IMR-90 (cell line): ENCODE results near the gene HYCC2. TPM values are rescaled to one million over a fixed set of nuclear protein-coding genes. Genes with fewer than 3 reads are reported as not detected.
"Not testable (repeated sequence)": the region's sequence is repeated elsewhere in the genome, so short reads cannot be mapped to it uniquely, and the experiment has no call there.

Experiments used
- ATAC-seq: fragments of 200-7000 bp; cut with Tn5 transposase; 2 replicates; pipeline ENCODE4 v1.9.1; 2020; ENCODE audit warnings: low read depth, mild to moderate bottlenecking, moderate library complexity
- BruUV-seq: library from RNA; stranded (reverse); fragments of 400-500 nt; replicated peaks from 2 replicates; lab custom pipeline; 2021; lab: Mats Ljungman, UMichigan
- CTCF ChIA-PET: fragments of 300-600 bp; formaldehyde crosslinking; extraction: SDS; loops from one replicate; lab custom pipeline; 2021; ENCODE audit warnings: antibody characterized with exemption; lab: Yijun Ruan, JAX
- POLR2A ChIA-PET: fragments of 300-600 bp; sonication (Branson Sonifier 250); formaldehyde crosslinking; loops from one replicate; lab custom pipeline; 2022; ENCODE audit warnings: antibody characterized with exemption; ENCODE audit not compliant: unreplicated experiment; lab: Charles Lee
- DNase-seq: peaks from one replicate; pipeline ENCODE4 v3.0.0; 2013
- H2AFZ ChIP-seq: replicated peaks from 2 replicates; pipeline ENCODE3; 2013; ENCODE audit warnings: low read length, mild to moderate bottlenecking; ENCODE audit not compliant: poor library complexity
- H2AK5ac ChIP-seq: 2 replicates; pipeline ENCODE4 v1.6.1; 2013; ENCODE audit warnings: low read depth, low read length, inconsistent platforms
- H2AK9ac ChIP-seq: replicated peaks from 2 replicates; pipeline ENCODE3; 2013; ENCODE audit warnings: mild to moderate bottlenecking, low read depth, low read length, moderate library complexity; ENCODE audit not compliant: poor library complexity
- H2BK120ac ChIP-seq: 2 replicates; pipeline ENCODE4 v1.6.1; 2013; ENCODE audit warnings: low read depth, low read length, inconsistent platforms
- H2BK15ac ChIP-seq: 3 replicates; pipeline ENCODE4 v1.6.1; 2013; ENCODE audit warnings: low read depth, low read length, inconsistent platforms
- H2BK20ac ChIP-seq: 2 replicates; pipeline ENCODE4 v1.6.1; 2013; ENCODE audit warnings: low read depth, mild to moderate bottlenecking, inconsistent platforms, low read length, moderate library complexity
- H2BK5ac ChIP-seq: 2 replicates; pipeline ENCODE4 v1.6.1; 2013; ENCODE audit warnings: mild to moderate bottlenecking, low read depth, low read length, inconsistent platforms; ENCODE audit not compliant: poor library complexity, severe bottlenecking
- H3K14ac ChIP-seq: replicated peaks from 2 replicates; pipeline ENCODE4 v1.6.1; 2013; ENCODE audit warnings: low read depth, low read length, inconsistent platforms
- H3K18ac ChIP-seq: 2 replicates; pipeline ENCODE4 v1.6.1; 2013; ENCODE audit warnings: low read depth, low read length, control low read depth
- H3K23ac ChIP-seq: 2 replicates; pipeline ENCODE4 v1.6.1; 2013; ENCODE audit warnings: low read depth, low read length, inconsistent platforms
- H3K27ac ChIP-seq: 2 replicates; pipeline ENCODE4 v1.5.1; 2013; ENCODE audit warnings: mild to moderate bottlenecking, control low read depth, low read length; ENCODE audit not compliant: insufficient read depth
- H3K27me3 ChIP-seq: 2 replicates; pipeline ENCODE4 v1.6.1; 2013; ENCODE audit warnings: low read length; ENCODE audit not compliant: control insufficient read depth, insufficient read depth
- H3K36me3 ChIP-seq: 2 replicates; pipeline ENCODE4 v1.6.1; 2013; ENCODE audit warnings: low read length, mixed read lengths; ENCODE audit not compliant: control insufficient read depth, insufficient read depth
- H3K4ac ChIP-seq: 2 replicates; pipeline ENCODE4 v1.6.1; 2013; ENCODE audit warnings: low read depth, low read length, inconsistent platforms
- H3K4me1 ChIP-seq: 2 replicates; pipeline ENCODE4 v1.6.1; 2013; ENCODE audit warnings: low read length, mixed read lengths; ENCODE audit not compliant: control insufficient read depth, insufficient read depth
- H3K4me2 ChIP-seq: 2 replicates; pipeline ENCODE4 v1.6.1; 2013; ENCODE audit warnings: low read depth, mild to moderate bottlenecking, control low read depth, low read length, moderate library complexity
- H3K4me3 ChIP-seq: 2 replicates; pipeline ENCODE4 v1.5.1; 2013; ENCODE audit warnings: low read depth, mild to moderate bottlenecking, control low read depth, low read length, moderate library complexity; ENCODE audit not compliant: insufficient read depth
- H3K56ac ChIP-seq: 2 replicates; pipeline ENCODE4 v1.6.1; 2013; ENCODE audit warnings: low read length, inconsistent platforms; ENCODE audit not compliant: insufficient read depth; ENCODE audit errors: extremely low read depth
- H3K79me1 ChIP-seq, 2 experiments: 2 replicates each; pipeline ENCODE4 v1.6.1; 2013; ENCODE audit warnings: low read length in 2 of 2, inconsistent platforms in 1 of 2, low read depth in 1 of 2
- H3K9ac ChIP-seq: 2 replicates; pipeline ENCODE4 v1.6.1; 2013; ENCODE audit warnings: low read depth, low read length, control low read depth
- H3K9me1 ChIP-seq: 2 replicates; pipeline ENCODE4 v1.6.1; 2013; ENCODE audit warnings: low read length, inconsistent platforms; ENCODE audit not compliant: insufficient read depth
- H3K9me3 ChIP-seq: 2 replicates; pipeline ENCODE4 v1.6.1; 2013; ENCODE audit warnings: low read length; ENCODE audit not compliant: control insufficient read depth, insufficient read depth
- H4K20me1 ChIP-seq: 2 replicates; pipeline ENCODE4 v1.6.1; 2013; ENCODE audit warnings: low read length, inconsistent platforms; ENCODE audit not compliant: insufficient read depth
- H4K5ac ChIP-seq: 2 replicates; pipeline ENCODE4 v1.6.1; 2013; ENCODE audit warnings: mild to moderate bottlenecking, low read depth, low read length, control low read depth
- H4K8ac ChIP-seq, 2 experiments: 2 replicates each; pipeline ENCODE4 v1.6.1; 2013; ENCODE audit warnings: low read depth in 2 of 2, low read length in 2 of 2, control low read depth in 1 of 2, inconsistent platforms in 1 of 2
- H4K91ac ChIP-seq: 2 replicates; pipeline ENCODE4 v1.6.1; 2013; ENCODE audit warnings: low read depth, low read length, inconsistent platforms; ENCODE audit not compliant: insufficient read depth
- NFE2L2 ChIP-seq: fragments of 150-350 bp; IDR thresholded peaks from 2 replicates; pipeline ENCODE4 v1.6.1; 2016; ENCODE audit warnings: low read depth, mild to moderate bottlenecking, low read length
- POLR2A ChIP-seq: IDR thresholded peaks from 2 replicates; pipeline ENCODE4 v1.6.1; 2012; ENCODE audit warnings: mild to moderate bottlenecking, low read depth, low read length
- RFX5 ChIP-seq: IDR thresholded peaks from 2 replicates; pipeline ENCODE4 v1.8.0; 2012; ENCODE audit warnings: low read depth, mild to moderate bottlenecking, low read length, moderate library complexity
- SMC3 ChIP-seq: fragments of 150-350 bp; IDR thresholded peaks from 2 replicates; pipeline ENCODE4 v1.6.1; 2016; ENCODE audit warnings: low read depth, mild to moderate bottlenecking, antibody characterized with exemption, low read length, moderate library complexity
- WGBS, 2 experiments: methylation state at CpG; one replicate each; pipeline versions ENCODE4 v1.1.5 to v1.1.7; 2013; ENCODE audit warnings: missing lambda C conversion rate in 2 of 2; ENCODE audit not compliant: insufficient read length in 1 of 2; ENCODE audit errors: extremely low coverage in 2 of 2; 5-methylcytosine and 5-hydroxymethylcytosine counted together
- dilution Hi-C: fragments of 300-500 bp; cut with HindIII; formaldehyde crosslinking; loops from one replicate; pipeline ENCODE4 v1.14.3; 2018; ENCODE audit warnings: low sequenced_read_pairs; ENCODE audit not compliant: unreplicated experiment
- in situ Hi-C: fragments of 300-500 bp; cut with MboI; formaldehyde crosslinking; loops from 3 replicates; pipeline ENCODE4 v1.14.3; 2019; ENCODE audit warnings: low sequenced_read_pairs, inconsistent platforms, mixed read lengths
- intact Hi-C: fragments of 100-400 bp; cut with micrococcal nuclease; formaldehyde crosslinking; loops from 2 replicates; pipeline ENCODE4 v1.10.0; 2022
- polyA plus RNA-seq, 3 experiments: library from polyadenylated mRNA; depleted of rRNA; stranded (reverse); fragments of >200 nt; gene quantifications; 2 replicates each; pipeline ENCODE4 v1.2.3, GENCODE V29; 2012; ENCODE audit warnings: low replicate concordance in 1 of 3
- total RNA-seq: library from RNA; depleted of rRNA; stranded (reverse); fragments of >200 nt; gene quantifications from 2 replicates; pipeline ENCODE4 v1.2.3, GENCODE V29; 2012

Gene HYCC2
- total and polyA plus RNA-seq, 2 of the 4 experiments (the other 2 are of a cell fraction): 2.2 to 9.1 TPM

- TF ChIP-seq SMC3: peak; percentile 27; the same call in 1 of the 2 replicates
- no peak; the same call in 1 of the 2 replicates for TF ChIP-seq NFE2L2
- TF ChIP-seq RFX5: no peak
- no peak for TF ChIP-seq POLR2A
Observed at GRCh38 chr2:201118121-201118960, 46.9 kb upstream of the HYCC2 start (continued).

DNA sequence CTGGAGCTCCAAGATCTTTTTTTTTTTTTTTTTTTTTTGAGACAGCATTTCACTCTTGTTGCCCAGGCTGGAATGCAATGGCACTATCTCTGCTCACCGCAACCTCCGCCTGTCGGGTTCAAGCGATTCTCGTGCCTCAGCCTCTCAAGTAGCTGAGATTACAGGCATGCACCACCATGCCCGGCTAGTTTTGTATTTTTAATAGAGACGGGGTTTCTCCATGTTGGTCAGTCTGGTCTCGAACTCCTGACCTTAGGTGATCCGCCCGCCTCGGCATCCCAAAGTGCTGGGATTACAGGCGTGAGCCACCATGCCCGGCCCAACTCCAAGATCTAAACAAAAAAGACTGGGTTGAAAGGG, 46.2 kb upstream of the HYCC2 start:
- Histone ChIP-seq H2BK120ac (peak overlapping the region; percentile 97), H2BK20ac (peak overlapping the region; percentile 69; the same call in 1 of the 2 replicates), H4K20me1 (peaks cover 18% of the 10 kb centered on the region), H3K18ac (peak overlapping the region; percentile 84), H3K4ac (peak overlapping the region; percentile 98), H4K91ac (peak overlapping the region; percentile 98), H3K79me1 (peaks cover 17 to 67% of the 10 kb centered on the region in 2 experiments; a peak in 3 of 4 replicates), H4K8ac (peak overlapping the region; percentile 86 to 99), H3K23ac (peak overlapping the region; percentile 96; the same call in 1 of the 2 replicates), H3K56ac (peak overlapping the region; percentile 95), H3K4me2 (peak overlapping the region; percentile 89), H3K9ac (peak overlapping the region; percentile 87), H3K27ac (peak overlapping the region; percentile 92), H2BK5ac (peak overlapping the region; percentile 98), H2BK15ac (peak overlapping the region; percentile 91; the same call in 1 of the 3 replicates), H3K14ac (peak overlapping the region; percentile 100), H4K5ac (peak overlapping the region; percentile 54), H3K4me3 (peak overlapping the region; percentile 64), H2AK5ac (0 out of 2 replicates have a peak overlapping the region, but pooled peaks have one; percentile 20)
- intact Hi-C loops: loop anchor here (1.0 to 5.0 kb wide), 4 partner anchors 9 to 45 kb away; partner anchors contain the start of genes HYCC2 and NDUFB3
- H2AK9ac ChIP-seq, H3K36me3 ChIP-seq, ATAC-seq, H3K9me1 ChIP-seq, in situ Hi-C loops, dilution Hi-C loops, DNase-seq, H3K27me3 ChIP-seq, H3K9me3 ChIP-seq, H2AFZ ChIP-seq, H3K4me1 ChIP-seq: not testable (repeated sequence)
- TSS peak; percentile 29 for BruUV-seq
- no CpG with 5 or more reads among the region's 13 CpGs for WGBS, 2 experiments
- CTCF ChIA-PET: interaction anchor here (0.7 to 1.9 kb wide), 5 partner anchors 11 to 143 kb away, joined by 3 to 7 read pairs (median 3); no protein-coding TSS in a partner anchor
- POLR2A ChIA-PET: interaction anchor here (0.5 to 0.9 kb wide), 2 partner anchors 14 to 54 kb away, joined by 3 read pairs; no protein-coding TSS in a partner anchor
